ENCODE measurements around the gene MYL3.

DNA sequence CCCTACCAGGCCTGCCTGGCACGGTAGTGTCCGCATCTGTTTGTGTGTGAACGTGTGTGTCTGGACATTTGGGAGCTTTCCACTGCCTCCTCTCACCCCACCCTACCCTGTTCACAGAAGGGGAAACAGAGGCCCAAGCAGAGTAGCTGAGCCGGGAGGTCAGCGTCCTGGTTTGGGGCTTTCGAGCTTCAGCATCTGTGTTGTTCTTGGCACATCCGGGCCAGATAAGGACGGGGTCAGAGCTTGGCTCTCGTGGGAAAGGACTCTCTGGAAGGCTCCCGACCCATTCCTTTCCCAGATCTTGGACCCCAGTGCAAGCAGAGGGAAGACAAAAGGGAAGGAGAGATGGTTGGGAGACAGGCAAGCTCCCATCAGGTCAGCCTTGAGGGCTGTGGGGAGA, 8.0 kb upstream of the MYL3 start:
- TF ChIP-seq, protein P1, sequence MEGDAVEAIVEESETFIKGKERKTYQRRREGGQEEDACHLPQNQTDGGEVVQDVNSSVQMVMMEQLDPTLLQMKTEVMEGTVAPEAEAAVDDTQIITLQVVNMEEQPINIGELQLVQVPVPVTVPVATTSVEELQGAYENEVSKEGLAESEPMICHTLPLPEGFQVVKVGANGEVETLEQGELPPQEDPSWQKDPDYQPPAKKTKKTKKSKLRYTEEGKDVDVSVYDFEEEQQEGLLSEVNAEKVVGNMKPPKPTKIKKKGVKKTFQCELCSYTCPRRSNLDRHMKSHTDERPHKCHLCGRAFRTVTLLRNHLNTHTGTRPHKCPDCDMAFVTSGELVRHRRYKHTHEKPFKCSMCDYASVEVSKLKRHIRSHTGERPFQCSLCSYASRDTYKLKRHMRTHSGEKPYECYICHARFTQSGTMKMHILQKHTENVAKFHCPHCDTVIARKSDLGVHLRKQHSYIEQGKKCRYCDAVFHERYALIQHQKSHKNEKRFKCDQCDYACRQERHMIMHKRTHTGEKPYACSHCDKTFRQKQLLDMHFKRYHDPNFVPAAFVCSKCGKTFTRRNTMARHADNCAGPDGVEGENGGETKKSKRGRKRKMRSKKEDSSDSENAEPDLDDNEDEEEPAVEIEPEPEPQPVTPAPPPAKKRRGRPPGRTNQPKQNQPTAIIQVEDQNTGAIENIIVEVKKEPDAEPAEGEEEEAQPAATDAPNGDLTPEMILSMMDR (conservative IDR thresholded peaks at IDR 0.05; ENCODE audit: low read depth, low read length): no peak
- TF ChIP-seq EZH2 (IDR thresholded peaks at IDR 0.05; ENCODE audit: low read length, unreplicated experiment) (no peak), EZH2phosphoT487 (IDR thresholded peaks at IDR 0.05; ENCODE audit: borderline replicate concordance, low read length) (no peak)
